Measurements from ENCODE around the gene CSTPP1.
"Not testable (repeated sequence)": the region's sequence is repeated elsewhere in the genome, so short reads cannot be mapped to it uniquely, and the experiment has no call there.

DNA sequence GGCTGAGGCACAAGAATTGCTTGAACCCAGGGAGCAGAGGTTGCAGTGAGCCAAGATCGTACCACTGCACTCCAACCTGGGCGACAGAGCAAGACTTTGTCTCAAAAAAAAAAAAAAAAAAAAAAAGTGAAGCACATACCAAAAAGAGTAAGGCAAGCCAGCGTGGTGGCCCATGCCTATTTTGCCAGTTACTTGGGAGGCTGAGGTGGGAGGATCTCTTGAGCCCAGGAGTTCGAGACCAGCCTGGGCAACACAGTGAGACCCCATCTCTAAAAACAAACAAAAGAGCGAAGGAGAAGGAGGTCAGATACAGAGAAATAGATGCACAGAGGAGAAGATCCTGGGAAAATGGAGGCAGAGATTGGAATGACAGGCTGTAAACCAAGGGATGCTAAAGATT lies 270.0 kb downstream of the CSTPP1 start:
- not testable (repeated sequence) for TF ChIP-seq POLR2A (IDR thresholded peaks at IDR 0.05)
- TF ChIP-seq, protein P1, sequence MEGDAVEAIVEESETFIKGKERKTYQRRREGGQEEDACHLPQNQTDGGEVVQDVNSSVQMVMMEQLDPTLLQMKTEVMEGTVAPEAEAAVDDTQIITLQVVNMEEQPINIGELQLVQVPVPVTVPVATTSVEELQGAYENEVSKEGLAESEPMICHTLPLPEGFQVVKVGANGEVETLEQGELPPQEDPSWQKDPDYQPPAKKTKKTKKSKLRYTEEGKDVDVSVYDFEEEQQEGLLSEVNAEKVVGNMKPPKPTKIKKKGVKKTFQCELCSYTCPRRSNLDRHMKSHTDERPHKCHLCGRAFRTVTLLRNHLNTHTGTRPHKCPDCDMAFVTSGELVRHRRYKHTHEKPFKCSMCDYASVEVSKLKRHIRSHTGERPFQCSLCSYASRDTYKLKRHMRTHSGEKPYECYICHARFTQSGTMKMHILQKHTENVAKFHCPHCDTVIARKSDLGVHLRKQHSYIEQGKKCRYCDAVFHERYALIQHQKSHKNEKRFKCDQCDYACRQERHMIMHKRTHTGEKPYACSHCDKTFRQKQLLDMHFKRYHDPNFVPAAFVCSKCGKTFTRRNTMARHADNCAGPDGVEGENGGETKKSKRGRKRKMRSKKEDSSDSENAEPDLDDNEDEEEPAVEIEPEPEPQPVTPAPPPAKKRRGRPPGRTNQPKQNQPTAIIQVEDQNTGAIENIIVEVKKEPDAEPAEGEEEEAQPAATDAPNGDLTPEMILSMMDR (IDR thresholded peaks at IDR 0.05), result not testable (repeated sequence)
